Measurements from ENCODE around the gene ATP2B3.

ATP2B3 gene

DNA sequence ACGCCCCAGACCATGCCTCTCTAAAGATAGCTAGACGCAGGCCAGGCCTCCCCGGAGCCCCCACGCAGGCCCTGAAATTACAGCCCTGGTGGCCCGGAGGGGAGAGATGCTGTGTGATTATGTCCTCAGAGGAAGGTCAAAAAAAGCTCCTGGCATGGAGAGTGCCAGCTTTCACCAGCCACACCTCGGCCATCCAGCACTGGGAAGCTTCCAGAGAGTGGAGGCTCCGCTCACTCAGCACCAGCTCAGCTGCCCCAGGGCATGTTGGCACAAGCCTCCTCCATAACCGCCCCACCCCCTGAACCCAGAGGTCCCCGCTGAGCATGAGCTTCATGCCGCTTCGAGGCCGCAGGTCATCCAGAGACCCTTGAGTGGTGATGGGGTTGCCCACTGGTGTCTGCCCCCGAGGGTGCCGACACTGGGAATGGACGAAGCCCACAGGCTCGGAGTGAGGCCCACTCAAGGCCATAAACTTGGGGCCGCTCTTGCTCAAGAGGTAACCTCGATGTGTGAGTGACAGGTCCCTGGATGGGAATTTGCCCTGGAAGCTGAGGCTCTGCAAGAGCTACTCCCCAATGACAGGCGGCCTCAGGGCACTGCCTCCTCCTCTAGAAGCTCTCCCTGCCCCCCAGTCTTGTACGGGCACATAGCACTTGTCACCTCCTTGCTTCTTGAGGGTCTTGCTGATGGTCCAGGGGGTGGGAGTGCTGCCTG lies 27.1 kb upstream of the ATP2B3 start:
- DNase-seq = no peak

DNA sequence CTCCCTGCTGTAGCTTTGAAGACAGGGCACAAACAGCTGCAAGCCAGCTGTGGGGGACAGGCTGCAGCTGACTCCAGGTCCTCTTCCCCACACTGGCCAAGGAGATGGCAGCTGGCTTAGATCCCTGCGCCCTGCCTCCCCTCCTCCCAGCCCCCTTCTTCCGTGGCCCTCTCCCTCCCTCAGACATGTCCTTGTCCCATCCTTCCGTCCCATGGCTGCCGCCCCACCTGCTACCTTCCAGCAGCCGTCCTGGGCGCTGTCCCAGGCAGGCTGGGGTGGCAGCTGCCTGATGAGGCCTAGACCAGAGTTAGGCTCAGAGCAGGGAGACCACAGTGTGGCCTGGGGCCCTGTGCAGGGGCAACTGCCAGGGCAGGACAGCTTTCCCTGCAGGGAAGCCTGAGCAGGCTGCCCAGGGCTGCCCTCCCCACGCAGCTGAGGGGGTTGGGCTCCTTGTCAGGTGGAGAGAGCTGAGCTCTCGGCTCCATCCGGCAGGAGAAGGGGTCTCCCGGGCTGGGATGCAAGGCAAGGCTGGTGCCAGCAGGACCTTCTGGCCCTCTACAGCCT lies 26.0 kb upstream of the ATP2B3 start:
- no peak for DNase-seq

DNA sequence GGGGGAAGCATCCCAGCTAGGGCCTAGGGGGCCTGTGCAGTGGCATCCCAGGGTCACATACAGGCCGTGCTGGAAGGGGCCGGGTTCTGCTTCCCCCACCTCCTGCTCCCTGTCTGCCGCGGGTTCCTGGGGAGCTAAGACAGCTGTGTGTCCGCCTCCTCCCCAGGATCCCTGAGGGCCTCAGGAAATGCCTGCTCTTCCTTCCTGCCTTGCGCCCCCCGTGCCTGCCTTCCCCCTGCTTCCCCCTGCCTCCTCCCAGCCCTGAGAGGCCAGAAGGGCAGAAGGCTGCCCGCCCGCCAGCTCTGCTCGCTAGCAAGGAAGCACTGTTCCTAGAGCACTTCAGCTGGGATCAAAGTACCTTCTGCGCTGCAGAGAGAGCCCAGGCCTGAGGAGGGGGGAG lies 25.5 kb upstream of the ATP2B3 start:
- DNase-seq = no peak

DNA sequence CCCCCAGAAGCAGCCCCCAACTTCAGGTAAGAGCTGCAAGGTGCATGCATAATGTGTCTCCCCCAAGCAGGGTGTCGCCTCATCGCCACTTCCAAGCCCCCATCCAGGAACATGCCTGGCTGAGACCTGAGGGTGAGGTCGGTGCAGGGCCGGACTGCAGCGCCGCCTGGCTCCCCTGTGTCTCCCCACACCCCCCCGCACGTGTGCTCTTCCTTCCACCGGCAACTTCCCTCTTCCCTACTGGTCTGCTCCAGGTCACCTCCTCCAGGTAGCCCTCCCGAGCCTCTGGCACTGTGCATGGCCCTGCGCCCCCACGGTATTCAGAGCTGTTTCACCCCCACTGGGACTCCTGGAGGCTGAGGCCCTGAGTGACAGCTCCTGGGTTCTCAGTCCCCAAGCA lies 24.9 kb upstream of the ATP2B3 start:
- DNase-seq = no peak

DNA sequence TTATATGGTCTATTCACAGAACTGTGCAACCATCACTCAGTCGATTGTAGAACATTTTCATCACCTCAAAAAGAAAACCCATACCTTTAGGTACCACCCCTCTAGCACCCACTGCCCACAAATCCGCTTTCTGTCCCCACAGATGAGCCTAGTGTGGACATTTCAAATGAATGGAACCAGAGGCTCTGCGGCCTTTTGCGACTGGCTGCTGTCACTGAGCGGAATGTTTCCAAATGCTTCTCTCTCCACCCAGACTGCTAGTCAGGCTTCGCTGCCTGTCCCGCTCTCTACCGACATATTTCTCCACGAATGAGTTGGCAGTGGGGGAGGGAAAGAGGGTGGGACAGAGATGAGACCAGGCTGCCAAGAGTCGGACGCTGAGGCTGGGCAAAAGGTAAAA lies 24.4 kb upstream of the ATP2B3 start:
- DNase-seq = no peak

DNA sequence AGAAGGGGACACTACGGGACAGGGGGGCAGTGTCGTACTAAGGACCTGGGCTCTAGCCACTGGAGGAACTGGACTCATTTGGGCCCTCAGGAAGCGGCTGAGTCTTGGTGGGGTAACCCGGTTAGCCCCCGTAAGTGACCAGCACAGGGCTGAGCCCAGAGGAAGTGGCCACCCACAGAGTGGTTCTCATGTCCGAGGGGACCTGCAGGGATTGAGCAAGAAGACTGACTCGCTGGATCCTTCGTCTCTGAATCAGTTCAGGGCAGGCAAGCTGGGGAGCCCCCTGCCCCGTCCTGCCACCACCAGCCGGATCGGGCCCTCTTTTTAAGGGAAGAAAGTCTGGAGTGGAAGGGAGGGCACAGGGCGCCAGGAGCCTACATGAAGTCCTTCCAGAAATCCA lies 23.4 kb upstream of the ATP2B3 start:
- DNase-seq = no peak

DNA sequence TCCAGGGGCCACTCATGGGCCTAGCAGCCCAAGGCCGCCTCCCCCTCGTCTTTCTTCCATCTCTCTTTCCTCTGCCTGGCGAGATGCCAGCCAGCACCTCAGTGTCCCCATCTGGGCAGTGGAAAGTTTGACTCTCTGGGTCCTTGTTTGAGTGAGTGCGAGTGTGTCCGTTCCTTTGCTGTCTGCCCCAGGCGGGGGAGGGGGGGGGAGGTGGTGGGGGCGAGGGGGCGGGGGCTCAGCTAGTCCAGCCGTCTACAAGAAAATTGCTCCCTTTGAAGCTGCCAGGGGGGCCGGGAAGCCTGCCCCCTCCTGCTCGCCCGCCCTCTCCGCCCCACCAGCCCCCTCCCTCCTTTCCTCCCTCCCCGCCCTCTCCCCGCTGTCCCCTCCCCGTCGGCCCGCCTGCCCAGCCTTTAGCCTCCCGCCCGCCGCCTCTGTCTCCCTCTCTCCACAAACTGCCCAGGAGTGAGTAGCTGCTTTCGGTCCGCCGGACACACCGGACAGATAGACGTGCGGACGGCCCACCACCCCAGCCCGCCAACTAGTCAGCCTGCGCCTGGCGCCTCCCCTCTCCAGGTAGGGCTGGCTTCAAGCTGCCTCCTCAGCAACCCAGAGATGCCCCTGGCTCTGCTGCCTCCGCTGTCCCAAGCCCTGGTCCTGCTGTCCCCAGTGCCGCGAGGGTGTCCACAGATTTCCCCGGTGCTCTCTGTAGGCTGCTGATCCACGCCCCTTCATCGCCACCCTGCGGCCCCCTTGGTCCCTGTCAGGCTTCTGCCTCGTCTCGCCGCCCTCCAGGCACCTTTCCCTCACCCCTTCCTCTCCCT lies 22.7 kb upstream of the ATP2B3 start, which contains the start of gene BGN:
BGN (plus strand) TSS at position 440 of the 821 bp plus-strand sequence. CDS start 9,652 bp downstream, outside the sequence.
- peak in 1 of 2 donors; percentile 4 for DNase-seq

DNA sequence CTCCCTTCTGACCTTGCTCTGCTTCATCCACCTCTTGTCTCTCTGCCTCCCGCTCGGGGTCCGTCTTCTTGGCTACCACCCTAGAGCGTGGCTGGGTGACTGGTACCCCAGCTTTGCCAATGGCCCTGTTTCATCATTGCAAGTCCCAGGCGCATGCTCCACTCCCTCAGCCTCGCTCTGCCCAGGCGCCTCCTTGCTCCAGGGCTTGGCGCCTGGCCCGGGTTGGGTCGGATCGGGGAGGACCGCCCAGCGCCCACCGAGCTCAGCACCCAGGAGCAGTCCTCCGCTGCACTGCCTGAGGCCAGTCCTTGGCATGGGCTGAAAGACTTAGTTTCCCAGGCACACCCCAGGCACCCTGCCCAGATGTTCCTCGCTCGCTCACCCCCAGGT lies 22.1 kb upstream of the ATP2B3 start:
- no peak for DNase-seq

DNA sequence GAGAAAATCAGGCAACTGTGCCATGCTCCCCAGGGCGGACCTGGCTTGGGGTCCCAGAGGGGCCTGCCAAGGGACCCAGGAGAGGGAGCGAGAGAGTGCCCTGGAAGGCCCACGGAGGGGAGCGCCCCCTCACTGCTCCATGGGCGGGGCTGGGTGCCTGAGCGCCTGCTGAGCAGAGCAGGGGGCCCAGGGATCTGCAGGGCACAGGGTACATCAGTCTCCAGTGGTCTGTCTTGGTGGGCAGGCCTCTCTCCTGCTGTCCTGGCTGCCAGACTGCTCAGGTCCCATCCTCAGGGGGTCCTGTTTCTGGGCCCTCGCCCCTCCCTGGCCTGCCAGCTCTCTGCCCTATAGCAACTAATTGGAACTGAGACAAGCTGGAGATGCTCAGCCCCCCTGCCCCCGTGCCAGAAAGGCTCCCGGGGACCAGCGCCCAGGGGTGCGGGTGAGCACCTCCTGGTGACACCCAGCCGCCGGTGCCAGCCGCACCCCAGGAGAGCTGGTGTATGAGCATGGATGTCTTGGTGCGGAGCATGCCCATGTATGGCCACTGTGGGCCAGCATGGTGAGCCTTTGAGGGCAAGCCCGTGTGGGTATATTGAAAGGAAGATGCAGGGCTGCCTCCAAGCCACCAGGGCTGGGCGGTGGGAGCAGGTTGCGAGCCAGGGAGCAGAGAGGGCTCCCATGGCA lies 21.4 kb upstream of the ATP2B3 start:
- DNase-seq = no peak

DNA sequence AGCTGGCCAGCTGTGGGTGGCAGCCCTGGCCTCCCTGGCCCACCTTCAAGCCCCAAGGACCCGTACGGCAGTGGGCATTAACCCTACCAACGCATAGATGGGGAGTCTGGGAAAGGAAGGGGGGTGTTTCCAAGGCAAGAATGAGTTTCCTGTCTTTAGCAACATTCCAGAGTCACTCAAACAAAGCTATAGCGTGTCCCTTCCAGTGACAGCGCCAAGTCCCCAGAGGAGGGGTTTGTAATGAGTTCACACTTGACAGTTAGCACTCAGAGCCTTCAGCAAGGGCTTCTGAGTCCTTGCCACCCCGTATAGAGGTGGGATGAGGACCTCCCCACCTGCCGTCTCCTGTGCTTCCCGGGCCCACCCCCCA lies 20.9 kb upstream of the ATP2B3 start:
- no peak for DNase-seq

DNA sequence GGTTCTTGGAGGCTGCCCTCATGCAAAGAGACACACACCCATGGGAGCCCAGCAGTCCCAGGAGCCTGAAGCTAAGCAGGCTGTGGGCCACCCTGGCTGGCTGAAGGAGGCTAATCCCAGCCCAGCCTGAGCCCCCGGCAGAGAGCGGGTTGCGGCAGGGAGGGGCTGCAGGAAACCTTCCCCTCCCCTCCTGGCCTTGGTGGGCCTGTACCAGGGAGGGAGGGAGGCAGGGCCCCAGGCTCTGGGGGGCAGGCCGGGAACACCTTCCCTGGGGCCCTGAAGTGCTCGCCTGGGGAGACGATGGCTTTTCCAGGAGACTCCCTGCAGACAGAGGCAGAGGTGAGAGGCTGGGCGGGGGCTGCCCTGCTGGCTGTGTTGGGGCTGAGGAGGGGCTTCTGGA lies 19.0 kb upstream of the ATP2B3 start:
- DNase-seq = no peak

DNA sequence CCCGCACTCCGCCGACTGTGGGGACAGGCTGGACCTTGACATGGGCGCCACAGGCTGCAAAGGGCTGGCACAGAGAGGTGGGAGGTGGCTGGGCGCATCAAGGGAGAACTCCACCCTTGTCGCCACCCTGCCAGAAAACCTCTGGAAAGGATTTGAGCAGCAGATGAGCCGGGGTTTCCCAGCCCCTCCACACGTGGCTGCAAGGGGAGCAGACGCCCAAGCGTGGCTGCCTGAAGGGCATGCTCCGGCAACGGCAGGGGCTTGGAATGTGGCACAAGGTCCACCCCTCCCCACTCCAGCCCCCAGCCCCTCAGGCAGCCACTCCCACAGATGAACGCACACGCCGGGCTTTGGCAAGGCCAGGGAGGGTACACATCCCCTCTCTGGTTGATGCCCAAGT lies 18.1 kb upstream of the ATP2B3 start:
- DNase-seq = no peak

DNA sequence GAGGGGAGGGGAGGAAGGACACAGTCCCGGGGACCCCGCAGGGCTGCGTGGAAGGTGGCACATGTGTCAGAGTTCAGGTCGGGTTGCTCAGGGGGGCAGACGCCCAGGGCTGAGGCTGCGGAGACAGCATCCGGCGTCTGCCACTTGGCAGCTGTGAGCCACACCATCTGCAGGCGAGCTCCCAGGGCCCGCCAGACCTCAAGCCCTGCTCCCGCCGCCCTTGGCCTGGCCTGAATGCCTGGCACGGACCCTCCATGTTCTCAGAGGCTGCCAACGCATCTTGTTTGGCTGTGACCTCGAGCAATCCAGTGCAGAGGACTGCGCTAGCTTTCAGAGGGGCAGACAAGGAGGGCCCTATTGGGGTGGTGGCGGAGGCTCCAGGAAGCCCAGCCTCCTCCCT lies 17.6 kb upstream of the ATP2B3 start:
- DNase-seq = no peak

DNA sequence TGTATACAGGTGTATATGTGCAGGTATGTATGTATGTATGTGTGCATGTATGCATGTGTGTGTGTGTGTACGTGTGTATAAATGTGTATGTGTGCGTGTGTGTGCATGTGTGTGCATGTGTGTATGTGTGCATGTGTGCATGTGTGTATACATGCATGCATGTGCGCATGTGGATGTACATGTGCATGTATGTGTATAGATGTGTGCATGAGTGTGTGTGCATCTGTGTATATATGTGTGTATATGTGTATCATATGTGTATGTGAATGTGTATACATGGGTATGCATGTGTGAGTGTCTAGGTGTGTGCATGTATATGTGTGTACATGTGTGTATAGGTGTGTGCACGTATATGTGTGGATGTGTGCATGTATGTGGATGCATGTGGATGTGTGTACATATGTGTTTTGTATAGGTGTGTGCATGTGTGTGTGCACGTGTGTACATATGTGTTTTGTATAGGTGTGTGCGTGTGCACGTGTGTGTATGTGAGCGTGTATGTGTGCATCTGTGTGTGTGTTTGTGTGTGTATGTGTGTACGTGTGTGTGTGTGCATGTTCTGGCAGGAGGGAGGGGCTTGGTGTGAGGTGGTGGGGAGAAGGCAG lies 16.7 kb upstream of the ATP2B3 start:
- DNase-seq = no peak

DNA sequence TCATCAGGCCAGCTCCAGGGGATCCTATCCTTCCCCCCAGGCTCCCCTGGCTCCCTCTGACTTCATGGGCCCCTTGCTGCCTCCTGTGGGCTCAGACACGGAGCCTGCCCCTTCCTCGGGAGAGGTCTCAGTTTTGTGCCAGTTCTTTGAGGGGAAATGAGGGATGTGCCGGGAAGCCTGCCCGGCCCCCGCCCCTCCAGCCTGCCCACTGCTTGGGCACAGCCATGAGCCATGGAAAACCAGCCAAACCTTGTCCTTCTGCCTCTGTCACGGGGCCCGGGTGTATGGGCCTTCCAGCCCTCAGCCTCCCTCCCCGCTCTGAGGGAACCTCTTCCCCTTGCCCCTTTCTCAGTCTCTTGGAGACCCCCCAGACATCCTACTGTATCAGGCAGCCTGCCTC lies 15.9 kb upstream of the ATP2B3 start:
- no peak for DNase-seq

DNA sequence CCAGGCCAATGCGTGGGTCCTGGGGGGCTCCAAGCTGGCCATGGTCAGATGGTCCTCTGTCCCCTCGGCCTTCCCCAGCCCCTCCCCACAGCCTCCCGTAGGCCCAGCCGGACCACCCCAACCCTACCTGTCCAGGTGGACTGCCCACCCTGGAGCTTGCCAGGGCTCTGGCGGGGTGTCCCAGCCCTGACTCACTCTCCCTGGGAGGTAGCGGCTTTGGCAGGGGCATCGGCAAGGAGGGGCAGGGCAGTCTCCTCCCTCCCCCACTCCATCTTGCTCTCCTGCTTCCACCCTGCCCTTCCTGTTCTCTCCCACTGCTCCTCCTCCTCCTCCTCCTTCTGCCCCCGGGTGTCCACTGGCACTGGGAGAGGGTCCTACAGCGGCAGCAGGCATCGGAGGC lies 15.3 kb upstream of the ATP2B3 start:
- DNase-seq = no peak

DNA sequence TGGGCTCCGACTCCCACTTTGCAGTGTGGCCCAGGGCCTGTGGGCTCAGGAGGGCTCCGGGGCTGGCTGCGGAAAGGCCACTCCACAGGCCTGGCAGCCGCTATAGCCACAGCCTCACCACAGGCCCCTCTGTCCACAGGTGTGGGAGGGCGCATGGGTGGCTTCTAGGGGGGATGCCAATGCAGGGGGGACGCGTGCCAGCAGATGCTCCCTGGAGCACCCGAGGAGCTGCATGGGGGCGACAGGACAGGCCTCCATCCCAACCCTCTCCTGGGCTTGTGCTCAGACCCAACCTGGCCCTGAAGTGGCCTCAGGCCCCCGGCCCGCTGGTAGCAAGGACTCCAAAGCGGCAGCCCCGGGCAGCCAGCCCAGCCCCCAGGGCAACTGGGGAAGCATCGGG lies 14.6 kb upstream of the ATP2B3 start:
- no peak for DNase-seq

DNA sequence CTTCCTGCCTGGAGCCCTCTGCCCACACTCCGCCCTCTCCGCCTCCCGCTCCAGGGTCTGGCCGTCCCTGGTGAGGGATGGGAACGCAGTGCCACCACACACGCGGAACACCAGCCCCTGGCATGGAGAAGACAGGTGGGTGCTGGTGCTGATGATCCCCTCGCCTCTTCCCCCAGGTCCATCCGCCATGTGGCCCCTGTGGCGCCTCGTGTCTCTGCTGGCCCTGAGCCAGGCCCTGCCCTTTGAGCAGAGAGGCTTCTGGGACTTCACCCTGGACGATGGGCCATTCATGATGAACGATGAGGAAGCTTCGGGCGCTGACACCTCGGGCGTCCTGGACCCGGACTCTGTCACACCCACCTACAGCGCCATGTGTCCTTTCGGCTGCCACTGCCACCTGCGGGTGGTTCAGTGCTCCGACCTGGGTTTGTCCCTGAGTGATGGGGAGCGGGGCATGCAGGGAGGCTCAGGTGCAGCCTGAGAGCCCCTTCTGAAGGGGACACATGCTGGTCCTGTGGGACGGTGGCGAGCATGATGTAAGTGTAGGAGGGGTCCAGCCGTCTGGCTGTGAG lies 12.9 kb upstream of the ATP2B3 start:
- no peak for DNase-seq

DNA sequence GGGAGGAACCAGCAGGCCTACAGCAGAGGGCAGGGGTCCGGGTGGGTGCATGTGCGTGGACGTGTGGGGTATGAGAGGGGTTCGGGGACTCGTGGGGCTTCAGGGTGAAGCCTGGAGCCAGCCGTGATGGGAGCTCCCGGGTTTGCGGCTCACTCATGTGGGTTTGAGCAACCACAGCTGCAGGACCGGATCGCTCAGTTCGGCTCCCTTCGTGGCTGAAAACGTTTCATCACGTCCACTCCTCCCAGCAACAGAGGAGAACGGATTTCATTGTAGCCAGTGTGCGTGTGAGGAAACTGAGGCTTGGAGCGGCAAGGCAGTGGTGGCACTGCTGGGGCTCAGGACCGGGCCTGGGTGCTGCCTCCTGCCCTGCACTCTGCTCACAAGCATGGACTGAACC lies 12.1 kb upstream of the ATP2B3 start:
- DNase-seq = no peak

DNA sequence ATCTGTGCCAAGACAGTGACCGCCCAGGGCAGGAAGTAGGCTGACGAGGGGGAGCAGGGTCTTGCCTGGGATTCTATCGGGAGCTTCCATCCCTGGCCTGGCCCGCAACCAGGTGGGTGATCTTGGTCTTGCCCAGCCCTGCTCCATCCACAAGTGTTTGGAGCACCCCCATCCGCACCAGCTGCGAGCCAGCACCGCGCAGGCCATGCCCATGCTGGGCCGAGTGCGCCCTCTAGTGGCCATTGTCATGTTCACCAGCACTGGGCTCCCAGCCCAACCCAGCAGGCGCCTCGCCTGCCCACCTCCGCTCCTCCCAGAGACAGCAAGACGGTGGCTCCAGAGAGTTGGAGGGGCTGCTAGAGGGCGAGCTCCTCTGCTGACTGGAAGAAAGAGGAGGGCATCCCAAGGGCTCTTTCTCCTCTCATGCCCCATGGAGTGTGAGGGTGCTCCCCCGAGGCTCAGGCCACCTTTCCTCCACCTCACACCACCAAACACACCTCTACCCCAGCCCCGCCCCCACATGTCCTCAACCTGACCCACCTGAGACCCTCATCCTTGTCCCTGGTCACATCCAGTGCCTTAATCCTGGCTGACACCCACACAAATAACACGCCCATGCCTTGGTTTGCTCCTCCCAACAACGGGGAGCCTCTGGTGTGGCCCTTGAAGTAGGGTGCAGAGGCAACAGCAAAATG lies 9.8 kb upstream of the ATP2B3 start:
- peak; percentile 76 to 84 for DNase-seq

DNA sequence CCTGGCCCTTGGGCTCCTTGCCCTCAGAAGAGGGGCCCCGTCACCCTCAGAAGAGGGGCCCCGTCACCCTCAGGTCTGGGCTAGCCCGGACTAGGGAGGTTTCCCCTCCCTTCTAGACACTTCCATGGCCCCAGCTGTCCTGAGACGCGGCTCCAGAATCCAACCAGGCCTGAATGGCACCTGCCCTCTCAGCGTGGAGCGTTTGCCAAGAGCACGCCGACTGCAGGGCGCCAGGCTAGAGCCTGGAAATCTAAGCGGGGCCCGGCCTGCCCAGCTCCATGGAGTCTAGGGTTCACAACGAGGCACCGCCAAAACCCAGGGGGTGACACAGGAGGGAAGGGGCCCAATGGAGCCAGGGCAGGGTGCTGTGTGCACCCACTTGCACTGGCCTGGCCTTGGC lies 7.8 kb upstream of the ATP2B3 start:
- DNase-seq = no peak

DNA sequence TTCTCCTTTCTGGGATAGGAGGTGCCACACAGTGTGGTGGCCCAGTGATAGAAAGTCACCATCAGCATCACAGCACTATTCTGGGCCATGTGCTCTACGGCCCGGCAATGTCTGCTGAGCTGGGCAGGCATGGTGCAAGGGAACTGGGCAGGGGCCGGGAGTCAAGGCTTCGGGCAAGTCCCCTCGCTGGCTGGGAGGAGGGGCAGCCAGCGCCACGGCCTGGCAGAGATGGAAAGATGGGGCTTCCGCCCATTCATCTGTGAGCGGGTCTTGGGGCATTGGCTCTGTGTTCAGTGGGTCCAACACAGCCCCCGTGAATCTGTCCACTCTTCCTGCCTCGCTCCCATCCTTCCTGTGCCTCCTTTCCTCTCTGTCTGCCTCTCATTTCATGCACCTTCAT lies 7.1 kb upstream of the ATP2B3 start:
- no peak for DNase-seq

Measured in CD4-positive, alpha-beta T cell treated with Interferon alpha-2 for 1 hour (primary cell).